G401 (cell line): Measurements from ENCODE around the gene ALPP. TPM values are rescaled to one million over a fixed set of nuclear protein-coding genes. Genes with fewer than 3 reads are reported as not detected.
"Not testable (repeated sequence)": the region's sequence is repeated elsewhere in the genome, so short reads cannot be mapped to it uniquely, and the experiment has no call there.

Source experiments
- DNase-seq: peaks from one replicate; pipeline ENCODE4 v3.0.0-alpha.2; 2015; ENCODE audit warnings: low spot score
- in situ Hi-C: cut with HindIII; loops from 2 replicates; pipeline ENCODE4 v1.10.0; 2016; ENCODE audit warnings: low sequenced_read_pairs, mixed read lengths
- total RNA-seq: library from RNA; depleted of rRNA; stranded (reverse); fragments of >200 nt; shearing (Covaris generic); gene quantifications from 2 replicates; pipeline ENCODE4 v1.2.3, GENCODE V29; 2014

ALPP gene
- total RNA-seq, 1 experiment from 2014 or later: 6.2 TPM

GRCh38 chr2:232354069-232354468, 24.5 kb upstream of the ALPP start:
- in situ Hi-C loops: no loop called here

GRCh38 chr2:232361646-232362045, 16.9 kb upstream of the ALPP start:
- in situ Hi-C loops: no loop called here
- no peak for DNase-seq

More at GRCh38 chr2:232354069-232354468, 24.5 kb upstream of the ALPP start:
- no peak for DNase-seq

- DNase-seq: no peak
- in situ Hi-C loops: no loop called here
Measured at GRCh38 chr2:232362174-232362900, 16.2 kb upstream of the ALPP start.

- DNase-seq, in situ Hi-C loops: not testable (repeated sequence)
Measured at GRCh38 chr2:232363064-232363783, 15.3 kb upstream of the ALPP start.

- in situ Hi-C loops: no loop called here
- DNase-seq: no peak
Measured at GRCh38 chr2:232363784-232364615, 14.6 kb upstream of the ALPP start.

GRCh38 chr2:232364806-232365594, 13.6 kb upstream of the ALPP start:
- DNase-seq, in situ Hi-C loops: not testable (repeated sequence)

- in situ Hi-C loops: no loop called here
- no peak for DNase-seq
Measured at GRCh38 chr2:232365621-232366321, 12.8 kb upstream of the ALPP start.

- in situ Hi-C loops, DNase-seq: not testable (repeated sequence)
Measured at GRCh38 chr2:232366461-232366860, 12.1 kb upstream of the ALPP start.

GRCh38 chr2:232367016-232367415, 11.5 kb upstream of the ALPP start:
- in situ Hi-C loops: no loop called here
- no peak for DNase-seq

- DNase-seq: peak; percentile 18
- in situ Hi-C loops: no loop called here
Measured at GRCh38 chr2:232367591-232368233, 10.8 kb upstream of the ALPP start.

GRCh38 chr2:232368311-232368731, 10.2 kb upstream of the ALPP start:
- in situ Hi-C loops: no loop called here
- DNase-seq: no peak

GRCh38 chr2:232369126-232369951, 9.2 kb upstream of the ALPP start:
- in situ Hi-C loops: no loop called here
- DNase-seq: no peak

GRCh38 chr2:232370007-232370406, 8.5 kb upstream of the ALPP start:
- in situ Hi-C loops, DNase-seq: not testable (repeated sequence)

GRCh38 chr2:232372231-232373208, 6.0 kb upstream of the ALPP start:
- in situ Hi-C loops: no loop called here
- no peak for DNase-seq

- no peak for DNase-seq
- in situ Hi-C loops: no loop called here
Measured at GRCh38 chr2:232374356-232374755, 4.2 kb upstream of the ALPP start.

- no peak for DNase-seq
- in situ Hi-C loops: no loop called here
Measured at GRCh38 chr2:232375164-232375563, 3.4 kb upstream of the ALPP start.
